Activated CD8-positive, alpha-beta memory T cell treated with anti-CD3 and anti-CD28 coated beads, Interleukin-2, amount 50 U/mL, for 4 hours (primary cell): ENCODE results near the gene CAPN10.

Experiments used
- DNase-seq: peaks from one replicate; pipeline ENCODE4 v3.0.0-alpha.2; 2020

CAPN10 gene

DNA sequence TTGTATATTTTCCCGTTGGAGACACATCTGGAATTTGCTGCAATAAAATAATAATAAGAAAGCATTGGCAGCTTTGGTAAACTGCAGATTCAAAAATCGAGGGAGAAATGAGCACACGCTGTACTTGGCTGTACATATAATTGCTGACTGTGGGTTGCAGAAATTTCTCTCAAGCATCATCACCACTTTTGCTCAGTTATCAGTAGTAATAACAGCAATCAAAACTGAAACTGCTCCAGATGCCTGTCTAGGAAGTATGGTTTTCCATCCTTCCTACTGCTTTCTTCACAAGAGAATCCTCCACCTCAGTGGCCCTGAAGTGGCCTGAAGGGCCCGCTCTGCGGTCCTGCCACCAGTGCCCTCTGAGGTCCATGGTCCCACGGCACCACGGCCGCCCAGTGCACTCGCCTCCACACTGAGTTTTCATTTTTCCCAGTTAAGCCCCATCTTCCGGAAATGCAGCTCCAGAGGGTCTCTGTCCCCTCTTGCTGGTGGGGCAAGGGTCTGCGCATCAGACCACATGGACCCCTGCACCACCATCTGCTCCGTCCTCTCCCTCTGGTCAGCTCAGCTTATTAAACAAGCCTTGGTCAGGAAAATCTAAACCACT, 22.5 kb upstream of the CAPN10 start:
- DNase-seq, result peak; percentile 14

DNA sequence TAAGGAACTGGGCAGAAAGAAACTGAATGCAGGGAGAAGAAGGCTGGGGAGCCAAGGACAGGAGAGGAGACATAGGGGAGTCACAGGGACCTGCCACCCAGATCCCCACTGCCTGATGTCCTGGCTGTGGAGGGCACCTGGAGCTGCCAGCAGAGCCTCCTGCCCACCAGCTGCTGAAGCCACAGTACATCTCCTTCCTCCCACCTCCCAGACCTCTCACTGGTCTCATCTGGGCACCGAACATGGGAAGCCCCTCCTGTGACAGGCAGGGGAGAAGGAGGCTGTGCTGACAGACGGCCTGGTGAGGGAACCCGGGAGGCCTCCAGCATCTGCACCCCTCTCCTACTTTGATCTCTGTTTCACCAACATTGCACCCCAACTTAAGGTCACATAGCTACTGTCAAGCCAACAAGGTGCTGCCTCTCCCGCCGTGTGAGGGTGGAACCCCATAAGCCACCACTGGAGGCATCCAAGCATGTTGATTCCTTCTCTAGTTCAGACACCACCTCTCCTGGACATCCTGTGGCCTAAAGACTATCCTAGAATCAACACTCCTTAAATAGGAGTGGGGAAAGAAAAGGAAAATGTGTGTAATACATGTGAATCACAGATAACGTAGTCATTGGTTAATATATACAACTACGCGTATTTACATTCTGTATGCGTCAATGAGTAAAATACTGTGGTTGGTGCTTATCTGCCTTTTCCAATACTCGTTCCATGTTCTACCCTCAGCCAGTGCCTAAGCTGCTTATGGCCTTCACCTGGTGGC, 21.8 kb upstream of the CAPN10 start:
- DNase-seq, result peak; percentile 36

DNA sequence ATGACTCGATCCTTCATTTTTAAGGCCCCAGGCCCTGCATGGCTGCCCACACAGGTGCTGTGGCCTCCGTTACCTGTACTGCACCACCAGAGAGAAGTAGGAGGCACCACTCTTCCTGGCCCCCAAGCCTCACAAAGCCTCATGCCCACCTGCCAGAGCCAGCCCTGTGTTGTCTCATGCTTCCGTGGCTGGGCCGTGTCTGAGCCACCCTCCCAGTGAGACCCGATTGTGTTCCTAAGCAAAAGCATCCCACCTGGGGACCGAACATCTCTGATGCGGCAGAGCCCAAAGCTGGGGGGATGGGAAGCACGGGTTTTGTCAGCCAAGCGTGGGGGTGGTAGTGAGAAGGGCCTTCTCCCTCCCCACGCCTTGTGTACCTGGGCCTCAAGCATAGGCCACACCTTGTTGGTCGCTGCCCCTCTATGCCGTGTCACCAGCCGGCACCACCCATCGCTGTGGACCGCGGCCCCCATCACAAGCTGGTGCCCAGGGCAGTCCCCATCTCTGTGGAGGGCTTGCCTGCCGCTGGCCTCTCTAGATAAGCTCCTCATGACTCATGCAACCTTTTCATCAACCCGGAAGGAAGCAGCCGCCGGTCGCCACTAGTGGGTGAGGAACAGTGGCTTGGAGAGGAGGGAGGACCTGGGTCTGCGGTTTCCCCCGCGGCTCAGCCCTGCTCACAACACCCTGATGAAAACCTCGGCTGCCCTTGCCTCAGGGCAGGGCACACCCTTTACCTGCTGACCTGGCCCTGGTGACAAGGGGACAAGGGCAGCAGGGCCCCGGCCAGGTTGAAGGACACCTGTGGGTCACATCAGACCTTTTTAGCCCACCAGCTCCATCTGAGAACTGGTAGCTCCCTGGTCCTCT, 21.0 kb upstream of the CAPN10 start:
- DNase-seq, result peak; percentile 88

DNA sequence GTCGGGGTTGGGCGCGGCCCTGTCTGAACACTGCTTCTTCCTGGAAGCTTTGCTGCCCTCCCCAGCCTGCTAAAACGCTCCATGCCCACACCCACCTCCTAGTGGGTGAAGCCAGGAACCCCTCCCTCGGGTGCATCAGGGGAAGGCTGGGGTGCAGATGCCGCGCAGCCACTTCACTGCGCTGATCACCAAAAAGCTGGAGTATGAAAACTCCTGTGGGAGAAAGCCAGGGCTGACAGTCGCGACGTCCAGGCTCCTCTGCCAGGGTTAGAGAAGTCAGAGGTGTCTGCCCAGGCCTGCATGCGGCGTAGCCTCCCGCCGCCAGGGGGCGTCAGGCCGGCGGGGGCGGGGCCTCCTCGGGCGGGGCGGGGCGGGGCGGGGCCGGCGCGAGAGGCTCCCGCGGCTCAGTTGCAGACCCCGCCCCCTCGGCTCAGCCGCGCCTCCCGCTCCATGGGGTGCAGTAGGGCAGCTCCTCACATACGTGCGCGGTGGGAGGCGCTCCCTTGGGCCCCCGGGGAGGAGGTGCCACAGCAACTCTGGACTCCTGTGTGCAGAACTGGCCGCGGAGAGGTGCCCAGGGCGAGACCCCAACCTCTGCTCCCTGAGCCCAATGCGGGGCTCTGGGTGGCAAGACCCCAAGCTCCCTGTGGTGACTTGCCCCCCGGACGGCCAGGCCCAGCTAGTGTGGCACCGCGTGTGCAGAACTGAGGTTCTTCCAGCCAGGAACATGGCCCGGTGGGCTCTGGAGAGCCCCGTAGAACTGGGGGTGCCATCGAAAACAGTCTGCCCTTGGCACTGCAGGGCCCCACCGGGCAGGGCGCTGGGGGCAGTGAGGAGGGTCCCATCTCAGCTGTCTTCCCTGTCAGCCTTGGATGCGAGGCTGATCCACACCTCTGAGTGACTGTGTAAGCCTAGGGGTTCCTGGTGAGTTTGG, 20.1 kb upstream of the CAPN10 start:
- DNase-seq, result peak; percentile 96

DNA sequence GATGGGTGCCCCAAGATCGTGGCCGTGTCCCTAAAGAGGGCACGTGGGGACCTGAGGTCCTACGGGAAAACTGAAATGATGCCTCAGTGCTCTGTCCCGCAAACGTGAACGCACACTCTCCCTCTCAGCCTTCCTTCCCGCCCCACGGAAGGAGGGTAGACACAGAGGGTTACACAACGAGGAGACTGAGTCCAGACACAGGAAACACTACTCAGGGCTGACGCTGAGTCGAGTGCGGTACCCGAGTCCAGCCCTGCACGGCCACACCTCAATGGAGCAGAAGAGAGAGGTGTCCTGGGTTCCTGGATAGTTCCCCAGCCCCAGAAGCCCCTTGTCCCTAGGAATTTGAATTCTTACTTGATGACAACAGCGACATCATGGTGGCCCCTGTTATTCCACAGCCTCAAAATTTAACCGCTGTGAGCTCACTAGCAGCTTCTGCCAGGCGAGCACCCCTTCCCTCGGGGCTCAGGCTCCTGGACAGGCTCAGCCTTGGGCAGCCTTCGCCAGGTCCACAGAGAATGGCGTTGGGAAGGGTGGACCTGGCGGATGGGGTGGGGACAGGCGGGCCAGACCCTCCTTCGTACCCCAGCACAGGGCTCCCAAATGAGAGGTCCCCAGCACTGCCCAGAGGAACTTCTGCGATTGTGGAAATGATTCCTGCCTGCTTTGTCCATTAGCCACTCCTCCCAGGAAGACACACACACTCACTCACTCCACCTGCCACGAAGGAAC, 19.2 kb upstream of the CAPN10 start:
- DNase-seq, result peak; percentile 40

DNA sequence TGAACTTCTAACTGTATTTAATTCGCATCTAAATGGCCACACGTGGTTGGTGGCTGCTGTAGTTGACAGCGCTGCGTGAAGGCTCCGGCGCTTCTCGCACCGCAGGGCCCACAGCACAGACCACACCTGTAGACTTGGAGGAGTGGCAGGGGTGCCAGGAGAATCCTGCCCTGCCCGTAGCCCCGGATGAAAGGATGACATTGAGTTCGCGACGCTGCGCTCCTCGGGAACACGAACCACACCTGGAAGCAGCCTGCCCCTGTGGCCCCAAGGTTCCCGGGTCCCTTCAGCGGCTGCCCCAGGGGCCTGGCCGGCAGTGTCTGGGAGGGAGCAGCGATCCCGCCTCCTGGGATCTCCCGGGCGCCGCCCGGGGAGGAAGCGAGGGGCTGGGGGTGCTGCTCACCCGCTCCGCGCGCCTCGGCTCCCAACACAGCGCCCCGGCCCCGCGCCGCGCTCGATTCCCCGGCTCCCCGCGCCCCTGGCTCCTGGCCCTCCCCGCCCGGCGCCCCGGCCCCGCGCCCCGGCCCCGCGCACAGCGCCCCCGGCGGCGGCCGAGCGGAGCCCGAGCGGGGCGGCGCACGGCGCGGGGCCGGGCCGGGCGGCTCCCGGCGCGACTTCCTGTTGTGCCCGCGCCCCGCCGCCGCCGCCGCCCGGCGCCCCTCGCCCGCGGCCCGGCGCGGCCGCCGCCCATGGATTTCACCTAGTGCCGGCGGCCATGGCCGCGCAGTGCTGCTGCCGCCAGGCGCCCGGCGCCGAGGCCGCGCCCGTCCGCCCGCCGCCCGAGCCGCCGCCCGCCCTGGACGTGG, 18.5 kb upstream of the CAPN10 start, which contains the start of gene RNPEPL1:
Gene RNPEPL1, plus strand, starts transcription at position 613 of the 806 bp plus-strand sequence. Its CDS starts 103 bp downstream, at position 716.
- peak; percentile 56 for DNase-seq

DNA sequence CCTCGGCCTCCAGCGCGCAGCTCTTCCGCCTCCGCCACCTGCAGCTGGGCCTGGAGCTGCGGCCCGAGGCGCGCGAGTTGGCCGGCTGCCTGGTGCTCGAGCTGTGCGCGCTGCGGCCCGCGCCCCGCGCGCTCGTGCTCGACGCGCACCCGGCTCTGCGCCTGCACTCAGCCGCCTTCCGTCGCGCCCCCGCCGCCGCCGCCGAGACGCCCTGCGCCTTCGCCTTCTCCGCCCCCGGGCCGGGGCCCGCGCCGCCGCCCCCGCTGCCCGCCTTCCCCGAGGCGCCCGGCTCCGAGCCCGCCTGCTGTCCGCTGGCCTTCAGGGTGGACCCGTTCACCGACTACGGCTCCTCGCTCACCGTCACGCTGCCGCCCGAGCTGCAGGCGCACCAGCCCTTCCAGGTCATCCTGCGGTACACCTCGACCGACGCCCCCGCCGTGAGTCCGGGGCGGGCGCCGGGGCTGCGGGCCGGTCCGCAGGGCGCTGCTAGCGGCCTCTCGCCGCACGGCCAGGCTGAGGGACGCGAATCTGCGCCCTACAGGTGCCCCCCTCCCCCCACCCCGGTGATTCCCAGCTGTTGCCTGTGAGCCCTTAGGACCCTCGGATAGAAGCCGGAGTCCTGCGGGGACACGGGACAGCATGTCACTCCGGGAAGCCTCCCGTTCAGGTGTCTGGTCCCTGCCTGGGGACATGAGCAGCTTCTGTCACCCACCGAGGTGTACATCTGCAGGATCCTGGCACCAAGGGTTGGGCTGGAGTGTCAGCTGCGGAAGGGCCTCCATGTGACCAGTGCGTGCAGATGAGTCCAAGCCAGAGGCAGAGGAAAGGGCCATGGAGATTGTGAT, 17.6 kb upstream of the CAPN10 start:
- peak; percentile 64 for DNase-seq

DNA sequence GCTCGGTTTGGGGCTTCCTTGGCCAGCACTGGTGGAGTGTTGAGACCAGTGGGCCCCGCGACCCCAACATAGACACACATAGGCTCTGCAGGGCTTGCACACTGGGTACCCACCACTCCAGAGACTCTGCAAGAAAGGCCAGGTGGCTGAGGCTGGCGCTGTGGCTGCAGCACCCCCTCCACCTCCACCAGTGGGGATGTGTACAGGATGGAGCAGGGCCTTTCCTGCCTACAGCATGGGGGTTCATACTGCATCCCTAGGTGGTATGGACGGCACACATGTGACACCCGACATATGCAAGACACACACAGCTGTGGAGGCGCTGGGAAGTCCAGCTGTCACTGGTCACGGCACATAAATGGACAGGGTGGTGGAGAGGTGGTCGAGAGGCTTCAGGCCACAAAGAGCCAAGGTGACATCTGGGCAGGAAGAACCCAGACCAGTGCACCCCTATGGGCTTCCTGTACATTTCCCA, 17.0 kb upstream of the CAPN10 start:
- peak; percentile 18 for DNase-seq

DNA sequence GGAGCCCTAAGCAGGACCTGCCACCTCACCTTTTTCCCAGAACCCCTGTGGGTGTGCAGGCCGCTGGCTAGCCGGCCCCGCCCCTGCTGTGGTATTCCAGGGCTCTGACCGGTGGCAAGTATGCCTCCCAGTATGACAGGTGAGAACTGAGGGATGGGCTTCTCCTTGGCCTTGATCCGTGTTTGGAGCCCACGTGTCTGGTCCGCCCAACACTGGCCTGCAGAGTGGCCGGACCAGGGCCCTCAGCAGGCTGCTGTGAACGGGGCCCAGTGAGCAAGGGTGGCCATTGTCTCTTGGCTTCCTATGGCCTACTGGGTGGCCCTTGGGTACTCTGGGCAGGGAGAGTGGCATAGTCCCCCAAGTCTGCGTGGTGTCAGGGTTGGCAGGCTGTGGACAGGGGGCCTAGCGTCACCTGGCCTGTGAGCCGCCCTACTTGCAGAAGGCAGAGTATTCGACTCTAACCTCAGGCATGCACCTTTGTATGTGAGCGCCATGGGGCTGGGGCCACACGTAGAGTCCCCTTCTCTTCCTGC, 16.5 kb upstream of the CAPN10 start:
- no peak for DNase-seq

DNA sequence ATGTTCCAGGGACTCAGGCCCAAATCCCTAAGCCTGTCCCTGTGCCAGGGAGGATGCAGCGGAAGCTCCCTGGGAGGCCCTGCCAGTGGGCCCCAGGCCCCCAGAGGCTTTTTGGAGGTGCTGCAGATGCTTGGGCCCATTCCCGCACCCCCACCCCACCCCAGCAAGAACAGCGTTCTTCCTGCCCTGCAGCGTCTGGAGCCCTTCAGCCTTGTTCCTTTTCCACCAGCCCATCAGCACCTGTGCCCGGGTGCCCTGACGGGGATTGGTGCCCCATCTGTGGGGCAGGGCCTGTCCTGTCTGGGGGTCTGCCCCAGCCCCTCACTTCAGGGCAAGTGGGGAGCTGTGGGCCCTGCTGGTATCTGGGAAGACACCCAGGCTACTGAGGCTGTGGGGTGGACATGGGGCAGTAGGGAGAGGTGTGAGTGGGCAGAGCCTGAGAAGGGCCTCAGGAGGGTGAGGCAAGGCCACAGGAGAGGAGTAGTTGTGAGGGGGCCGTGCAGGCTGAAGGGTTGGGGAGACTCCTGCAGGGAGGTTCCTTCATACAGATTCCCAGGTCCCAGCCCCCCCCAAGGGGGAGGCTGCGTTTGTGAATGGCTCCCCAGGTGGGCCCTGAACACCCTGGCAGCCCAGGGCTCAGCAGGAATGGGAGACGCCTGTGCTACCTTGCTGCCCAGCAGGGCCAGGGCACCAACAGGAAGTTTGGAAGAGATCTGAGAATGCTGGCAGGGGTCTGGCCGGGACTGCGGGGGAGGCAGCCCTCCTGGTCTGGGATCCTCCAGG, 15.8 kb upstream of the CAPN10 start:
- peak; percentile 16 for DNase-seq

DNA sequence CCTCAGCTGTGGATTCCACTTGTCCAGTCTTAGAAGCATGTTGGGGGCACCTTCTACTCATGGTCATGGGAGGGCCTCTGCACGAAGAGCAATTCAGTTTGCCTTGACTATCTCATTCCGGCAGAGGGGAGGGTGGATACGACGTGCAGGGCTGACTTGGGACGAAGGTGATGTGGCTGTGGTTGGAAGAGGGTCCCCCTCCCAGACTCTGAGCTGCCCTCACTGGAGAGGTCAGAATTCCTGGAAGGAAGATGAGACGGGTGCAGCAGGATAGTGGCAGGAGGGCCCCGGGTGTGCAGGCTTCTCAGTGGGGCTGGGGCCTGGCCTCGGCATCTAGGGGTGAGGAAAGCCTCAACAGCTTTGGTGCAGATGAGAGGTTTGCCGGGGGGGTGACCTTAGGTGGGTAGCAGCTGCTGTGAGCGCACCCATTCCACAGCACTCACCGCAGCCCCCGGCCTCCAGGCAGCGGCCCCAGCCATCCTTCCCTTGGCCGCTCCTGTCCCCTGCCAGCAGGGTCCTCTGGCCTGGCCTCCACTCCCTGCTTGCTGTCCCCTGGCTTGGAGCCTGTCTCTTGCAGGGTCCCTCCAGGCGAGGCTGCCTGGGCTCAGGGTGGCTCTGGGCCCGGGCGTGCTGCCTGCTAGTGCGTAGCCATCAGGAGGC, 15.1 kb upstream of the CAPN10 start:
- DNase-seq, result peak; percentile 13

DNA sequence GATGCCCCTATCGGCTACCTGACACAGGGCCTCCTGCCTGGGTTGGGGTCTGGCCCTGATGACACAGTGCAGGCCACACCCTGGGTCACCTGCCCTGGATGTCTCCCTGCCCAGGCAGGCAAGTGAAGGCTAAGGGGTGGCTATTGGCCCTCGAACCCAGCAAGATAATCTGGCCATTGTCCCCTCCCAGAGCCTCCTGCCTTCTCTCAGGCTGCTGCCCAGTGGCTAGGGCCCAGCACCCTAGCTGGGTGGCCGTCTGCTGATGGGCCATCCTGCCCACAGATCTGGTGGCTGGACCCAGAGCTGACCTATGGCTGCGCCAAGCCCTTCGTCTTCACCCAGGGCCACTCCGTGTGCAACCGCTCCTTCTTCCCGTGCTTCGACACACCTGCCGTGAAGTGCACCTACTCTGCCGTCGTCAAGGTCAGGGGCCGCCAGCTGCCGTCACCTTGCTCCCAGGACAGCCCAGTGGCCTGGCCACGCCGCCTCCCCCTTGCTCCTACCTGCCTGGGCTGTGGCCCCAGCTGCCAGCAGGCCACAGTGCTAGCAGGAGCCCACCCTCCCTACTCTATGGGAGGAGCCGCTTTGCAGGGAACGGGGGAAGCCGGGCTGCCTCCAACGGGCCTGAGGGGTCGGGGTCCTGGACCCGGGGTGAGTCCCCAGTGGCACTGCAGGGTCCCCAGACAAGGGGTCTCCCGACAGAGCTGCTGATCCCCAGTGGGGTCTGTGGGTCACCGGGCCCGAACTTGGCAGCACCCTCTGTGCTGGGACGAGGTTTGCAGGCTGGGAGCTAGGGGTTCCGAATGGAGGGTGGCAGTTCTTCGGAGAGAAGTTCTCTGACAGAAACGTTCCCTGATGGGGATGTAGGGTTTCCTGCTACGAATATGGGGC, 14.1 kb upstream of the CAPN10 start:
- peak; percentile 12 for DNase-seq

DNA sequence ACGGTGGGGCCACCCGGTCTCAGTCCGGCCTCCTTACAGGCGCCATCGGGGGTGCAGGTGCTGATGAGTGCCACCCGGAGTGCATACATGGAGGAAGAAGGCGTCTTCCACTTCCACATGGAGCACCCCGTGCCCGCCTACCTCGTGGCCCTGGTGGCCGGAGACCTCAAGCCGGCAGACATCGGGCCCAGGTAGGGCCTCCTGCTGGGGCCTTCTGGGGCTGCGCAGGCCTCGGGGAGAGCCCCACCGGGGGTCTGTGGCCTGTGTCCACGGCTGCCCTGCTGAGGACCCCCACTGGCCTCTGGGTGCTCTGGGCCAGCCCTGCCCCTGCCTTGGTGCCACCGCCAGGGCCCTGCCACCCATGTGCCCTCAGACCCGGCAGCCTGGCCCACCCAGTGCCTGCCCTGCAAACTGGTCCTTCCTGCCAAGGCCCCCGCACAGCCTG, 13.4 kb upstream of the CAPN10 start:
- DNase-seq, result peak; percentile 8

DNA sequence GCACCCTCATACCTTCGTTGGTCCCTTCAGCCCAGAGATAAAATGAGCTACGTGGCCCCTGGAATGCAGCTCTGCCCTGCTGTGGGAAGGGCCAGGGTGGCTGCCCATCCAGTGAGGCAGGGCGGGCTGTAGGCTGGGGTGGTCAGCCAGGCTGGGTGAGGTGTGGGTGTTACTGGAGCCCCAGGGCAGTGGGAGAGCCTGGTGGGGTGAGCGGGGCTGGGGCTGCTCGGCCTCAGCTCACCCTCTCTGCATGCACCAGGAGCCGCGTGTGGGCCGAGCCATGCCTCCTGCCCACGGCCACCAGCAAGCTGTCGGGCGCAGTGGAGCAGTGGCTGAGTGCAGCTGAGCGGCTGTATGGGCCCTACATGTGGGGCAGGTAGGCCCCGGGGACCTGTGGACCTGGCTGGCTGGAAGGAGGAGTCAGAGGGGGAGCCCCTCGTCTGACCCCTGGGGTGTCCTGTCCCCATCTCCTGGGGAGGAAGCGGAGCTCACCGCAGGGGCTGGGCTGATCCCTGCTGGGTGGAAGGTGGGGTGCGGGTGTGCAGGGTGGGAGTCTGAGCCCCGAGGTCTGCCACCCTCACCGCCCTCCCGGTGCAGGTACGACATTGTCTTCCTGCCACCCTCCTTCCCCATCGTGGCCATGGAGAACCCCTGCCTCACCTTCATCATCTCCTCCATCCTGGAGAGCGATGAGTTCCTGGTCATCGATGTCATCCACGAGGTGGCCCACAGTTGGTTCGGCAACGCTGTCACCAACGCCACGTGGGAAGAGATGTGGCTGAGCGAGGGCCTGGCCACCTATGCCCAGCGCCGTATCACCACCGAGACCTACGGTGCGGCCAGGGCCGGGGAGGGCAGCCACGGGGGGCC, 12.8 kb upstream of the CAPN10 start:
- DNase-seq, result no peak

DNA sequence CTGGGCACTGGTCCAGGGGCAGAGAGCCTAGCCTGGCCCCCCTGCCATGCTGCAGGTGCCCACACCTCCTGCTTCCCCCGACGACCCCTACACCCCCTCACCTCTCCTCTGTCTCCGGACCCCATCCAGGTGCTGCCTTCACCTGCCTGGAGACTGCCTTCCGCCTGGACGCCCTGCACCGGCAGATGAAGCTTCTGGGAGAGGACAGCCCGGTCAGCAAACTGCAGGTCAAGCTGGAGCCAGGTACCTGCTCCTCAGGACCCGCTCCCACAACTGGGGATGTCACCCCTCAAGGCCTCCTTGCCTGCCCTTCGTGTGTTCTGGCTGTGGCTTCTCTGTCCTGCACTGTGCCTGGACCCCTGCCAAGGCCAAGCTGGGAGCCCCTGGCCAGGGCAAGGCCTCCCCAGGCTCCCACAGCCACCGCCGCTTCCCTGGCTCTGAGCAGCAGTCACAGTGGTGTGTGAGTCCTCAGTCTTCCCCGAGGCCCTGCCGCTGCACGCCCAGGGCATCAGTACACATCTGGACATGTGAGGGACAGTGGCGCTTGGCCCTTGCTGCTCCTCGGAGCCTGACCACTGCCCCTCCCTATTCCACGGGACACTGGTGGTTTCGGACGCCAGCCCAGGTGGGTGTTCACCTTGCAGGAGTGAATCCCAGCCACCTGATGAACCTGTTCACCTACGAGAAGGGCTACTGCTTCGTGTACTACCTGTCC, 12.0 kb upstream of the CAPN10 start:
- no peak for DNase-seq
